NCI-H82 treated with DMSO at 0.1 percent for 48 hours (cell line): ENCODE results near the gene OVOL2.
"Not testable (repeated sequence)": the region's sequence is repeated elsewhere in the genome, so short reads cannot be mapped to it uniquely, and the experiment has no call there.

Source experiments
- DNase-seq: peaks from one replicate; lab custom pipeline; 2025; ENCODE audit not compliant: unreplicated experiment; lab: John Stamatoyannopoulos, UW

The OVOL2 gene

GRCh38 chr20:18057101-18057993 lies at the start of gene OVOL2:
TSS of gene OVOL2 (minus strand) at chr20:18057916. CDS start at chr20:18057634, 282 bp downstream.
- DNase-seq = no peak

- no peak for DNase-seq
These were observed 45.8 kb upstream of the OVOL2 start for GRCh38 chr20:18103497-18103896.

- DNase-seq = no peak
These were observed 43.6 kb upstream of the OVOL2 start for GRCh38 chr20:18101125-18101810.

- not testable (repeated sequence) for DNase-seq
These were observed 42.9 kb upstream of the OVOL2 start for GRCh38 chr20:18100569-18100968.

- DNase-seq = no peak
These were observed 36.5 kb upstream of the OVOL2 start for GRCh38 chr20:18094191-18094590.

- no peak for DNase-seq
These were observed 35.7 kb upstream of the OVOL2 start for GRCh38 chr20:18093388-18093787.

GRCh38 chr20:18092890-18093289 lies 35.2 kb upstream of the OVOL2 start:
- no peak for DNase-seq

GRCh38 chr20:18091623-18092022 lies 33.9 kb upstream of the OVOL2 start:
- no peak for DNase-seq

- DNase-seq = no peak
These were observed 32.8 kb upstream of the OVOL2 start for GRCh38 chr20:18090477-18090876.

- DNase-seq = no peak
These were observed 32.3 kb upstream of the OVOL2 start for GRCh38 chr20:18090044-18090443.

GRCh38 chr20:18088841-18089240 lies 31.1 kb upstream of the OVOL2 start:
- DNase-seq = not testable (repeated sequence)

GRCh38 chr20:18088298-18088697 lies 30.6 kb upstream of the OVOL2 start:
- DNase-seq = not testable (repeated sequence)

- DNase-seq = no peak
These were observed 29.3 kb upstream of the OVOL2 start for GRCh38 chr20:18087054-18087453.

GRCh38 chr20:18080836-18081235 lies 23.1 kb upstream of the OVOL2 start:
- DNase-seq = not testable (repeated sequence)

GRCh38 chr20:18079756-18080353 lies 22.1 kb upstream of the OVOL2 start:
- DNase-seq = no peak

GRCh38 chr20:18077157-18077556 lies 19.4 kb upstream of the OVOL2 start:
- DNase-seq = peak; percentile 18

- DNase-seq = no peak
These were observed 14.8 kb upstream of the OVOL2 start for GRCh38 chr20:18072532-18072931.

- DNase-seq = no peak
These were observed 9.0 kb upstream of the OVOL2 start for GRCh38 chr20:18066421-18067333.

- DNase-seq = no peak
These were observed 6.0 kb upstream of the OVOL2 start for GRCh38 chr20:18063676-18064075.

GRCh38 chr20:18059603-18060002 lies 1.9 kb upstream of the OVOL2 start:
- no peak for DNase-seq
